D721Med (cell line): ENCODE results near the gene PDE8B.

ENCODE experiments used
- DNase-seq: peaks from one replicate; pipeline ENCODE4 v3.0.0; 2011; ENCODE audit warnings: low spot score; ENCODE audit not compliant: insufficient read length
- FAIRE-seq: peaks from 2 replicates; lab custom pipeline; 2011; peaks lifted over from hg19 to GRCh38; lab: Jason Lieb, UNC
- CTCF ChIP-seq: IDR thresholded peaks from 2 replicates; pipeline ENCODE4 v1.5.1; 2012; ENCODE audit warnings: mild to moderate bottlenecking, control low read depth; ENCODE audit not compliant: insufficient read depth; ENCODE audit errors: missing control alignments

The PDE8B gene, protein sequence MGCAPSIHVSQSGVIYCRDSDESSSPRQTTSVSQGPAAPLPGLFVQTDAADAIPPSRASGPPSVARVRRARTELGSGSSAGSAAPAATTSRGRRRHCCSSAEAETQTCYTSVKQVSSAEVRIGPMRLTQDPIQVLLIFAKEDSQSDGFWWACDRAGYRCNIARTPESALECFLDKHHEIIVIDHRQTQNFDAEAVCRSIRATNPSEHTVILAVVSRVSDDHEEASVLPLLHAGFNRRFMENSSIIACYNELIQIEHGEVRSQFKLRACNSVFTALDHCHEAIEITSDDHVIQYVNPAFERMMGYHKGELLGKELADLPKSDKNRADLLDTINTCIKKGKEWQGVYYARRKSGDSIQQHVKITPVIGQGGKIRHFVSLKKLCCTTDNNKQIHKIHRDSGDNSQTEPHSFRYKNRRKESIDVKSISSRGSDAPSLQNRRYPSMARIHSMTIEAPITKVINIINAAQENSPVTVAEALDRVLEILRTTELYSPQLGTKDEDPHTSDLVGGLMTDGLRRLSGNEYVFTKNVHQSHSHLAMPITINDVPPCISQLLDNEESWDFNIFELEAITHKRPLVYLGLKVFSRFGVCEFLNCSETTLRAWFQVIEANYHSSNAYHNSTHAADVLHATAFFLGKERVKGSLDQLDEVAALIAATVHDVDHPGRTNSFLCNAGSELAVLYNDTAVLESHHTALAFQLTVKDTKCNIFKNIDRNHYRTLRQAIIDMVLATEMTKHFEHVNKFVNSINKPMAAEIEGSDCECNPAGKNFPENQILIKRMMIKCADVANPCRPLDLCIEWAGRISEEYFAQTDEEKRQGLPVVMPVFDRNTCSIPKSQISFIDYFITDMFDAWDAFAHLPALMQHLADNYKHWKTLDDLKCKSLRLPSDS

GRCh38 chr5:77210091-77210963 is at the start of gene PDE8B:
TSS of gene PDE8B (plus strand) at chr5:77210680. CDS start at chr5:77210926, 246 bp downstream.
- DNase-seq: no peak
- TF ChIP-seq CTCF: no peak
- no peak for FAIRE-seq

DNA sequence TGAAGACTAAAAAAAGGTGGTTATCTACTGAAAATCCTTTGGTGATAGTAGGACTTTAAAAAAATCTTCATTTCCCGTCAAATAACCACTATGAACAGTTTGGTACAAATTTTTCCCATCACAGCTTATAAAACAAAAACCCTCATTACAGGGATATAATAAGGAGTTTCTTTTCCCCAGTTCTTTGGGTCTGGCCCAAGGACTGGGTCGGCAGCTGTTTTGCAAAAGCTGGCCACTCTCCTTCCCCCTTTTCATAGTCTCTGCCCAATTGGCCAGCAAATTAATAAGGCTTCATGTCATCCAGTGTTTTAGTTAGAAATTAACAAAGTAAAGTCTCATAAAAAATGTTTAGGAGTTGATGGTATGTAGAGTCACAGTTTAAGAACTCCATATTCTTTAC is 47.0 kb upstream of the PDE8B start:
- DNase-seq (no peak), FAIRE-seq (no peak)

DNA sequence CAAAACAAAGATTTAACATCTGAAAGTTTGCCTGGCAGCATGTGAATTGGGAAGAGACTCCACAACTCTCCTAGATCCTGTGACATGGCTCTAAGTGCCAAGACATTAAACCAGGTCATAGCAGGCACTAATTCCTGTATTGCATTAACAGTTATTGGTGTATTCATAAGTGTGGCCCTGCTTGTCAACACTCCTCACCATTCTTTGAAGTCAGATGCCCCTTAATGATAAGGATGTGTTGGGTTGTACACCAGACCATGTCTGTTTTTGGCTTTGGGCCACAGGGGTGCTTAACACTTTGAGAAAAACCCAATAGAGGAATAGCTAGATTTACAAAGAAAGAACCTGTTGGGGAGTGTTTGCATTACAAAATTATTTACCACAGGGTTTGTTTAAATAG is 43.4 kb upstream of the PDE8B start:
- no peak for TF ChIP-seq CTCF
- FAIRE-seq (no peak), DNase-seq (no peak)

More for the DNA sequence above, 47.0 kb upstream of the PDE8B start:
- TF ChIP-seq CTCF: no peak

DNA sequence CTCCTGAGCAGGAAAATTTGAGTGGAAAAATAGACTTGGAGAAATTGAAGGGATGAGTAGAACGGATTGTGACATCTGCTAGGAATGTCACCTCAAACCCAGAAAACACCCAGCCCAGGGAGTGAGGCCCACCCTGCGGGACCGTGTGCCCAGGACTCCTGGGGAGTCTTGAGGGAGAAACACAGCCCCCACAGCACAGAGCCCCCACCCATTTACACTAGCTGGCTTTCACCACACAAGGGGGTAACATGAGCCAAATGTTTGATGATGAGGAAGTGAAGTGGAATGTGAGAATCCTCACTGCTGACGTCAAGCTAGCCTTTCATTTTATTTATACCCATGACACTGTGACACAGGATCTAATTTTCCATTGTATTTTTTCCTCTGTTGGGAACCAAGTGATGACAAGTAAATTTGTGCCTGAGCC is 42.8 kb upstream of the PDE8B start:
- no peak for FAIRE-seq
- DNase-seq: no peak
- no peak for TF ChIP-seq CTCF

DNA sequence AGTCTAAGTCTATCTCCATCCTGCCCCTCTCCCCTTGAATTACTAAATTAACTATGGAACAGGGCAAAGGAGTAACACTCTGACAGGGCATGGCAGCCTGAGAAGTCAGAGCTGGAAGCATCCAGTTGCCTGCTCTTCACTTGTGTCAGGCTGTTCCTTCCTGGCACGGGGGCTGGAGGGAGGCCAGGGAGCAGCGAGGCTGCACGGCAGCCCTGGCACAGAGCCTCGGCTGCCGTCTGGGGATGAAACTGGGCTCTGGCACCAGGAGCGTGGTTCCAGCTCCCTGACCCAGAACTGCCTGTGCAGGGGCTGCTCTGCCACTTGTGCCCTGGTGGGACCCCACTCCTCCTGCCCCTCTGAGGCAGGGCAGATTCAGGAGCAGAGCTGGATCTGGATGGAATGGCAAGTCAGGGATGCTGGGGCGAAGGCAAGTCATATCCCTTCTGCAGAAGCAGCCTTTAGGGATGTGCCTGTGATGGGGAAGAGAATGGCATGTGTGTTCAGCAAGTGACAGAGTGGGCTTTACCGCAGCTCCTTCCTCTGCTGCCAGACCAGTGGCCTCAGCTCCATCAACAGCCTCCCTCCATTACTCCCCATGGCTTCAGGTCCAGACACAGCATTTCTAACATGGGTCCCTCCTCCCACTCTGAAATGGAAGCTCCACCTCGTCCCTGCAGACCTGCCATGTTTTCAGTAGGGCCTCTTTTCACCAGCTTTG is 42.2 kb upstream of the PDE8B start:
- no peak for DNase-seq
- TF ChIP-seq CTCF: no peak
- FAIRE-seq: no peak

- DNase-seq: no peak
- no peak for TF ChIP-seq CTCF
Observed at GRCh38 chr5:77168879-77169244, 41.6 kb upstream of the PDE8B start.

More at GRCh38 chr5:77168879-77169244, 41.6 kb upstream of the PDE8B start:
- no peak for FAIRE-seq
